Smooth muscle cell (in vitro differentiated cells): ENCODE measurements around the gene NADK. TPM values are rescaled to one million over a fixed set of nuclear protein-coding genes. Genes with fewer than 3 reads are reported as not detected.

Source experiments
- DNase-seq: peaks from one replicate; lab custom pipeline; 2025; ENCODE audit not compliant: unreplicated experiment; lab: John Stamatoyannopoulos, UW
- H2AFZ ChIP-seq: fragments of 200-600 bp; sonication (generic); 2 replicates; pipeline ENCODE4 v1.6.0; 2016; ENCODE audit warnings: antibody characterized with exemption, low read depth, mild to moderate bottlenecking
- H3F3A ChIP-seq: fragments of 200-600 bp; sonication (generic); 2 replicates; pipeline ENCODE4 v1.6.0; 2017; ENCODE audit warnings: antibody characterized with exemption, low read depth
- H3K27ac ChIP-seq: fragments of 200-600 bp; sonication (generic); 2 replicates; pipeline ENCODE4 v1.5.1; 2016; ENCODE audit warnings: low read depth, mild to moderate bottlenecking
- H3K27me3 ChIP-seq: fragments of 200-600 bp; sonication (generic); 2 replicates; pipeline ENCODE4 v1.6.1; 2016; ENCODE audit warnings: low read depth, mild to moderate bottlenecking
- H3K36me3 ChIP-seq: fragments of 200-600 bp; sonication (generic); 2 replicates; pipeline ENCODE4 v1.5.1; 2016; ENCODE audit warnings: low read depth
- H3K4me1 ChIP-seq: fragments of 200-600 bp; sonication (generic); 2 replicates; pipeline ENCODE4 v1.5.1; 2016; ENCODE audit warnings: low read depth
- H3K4me2 ChIP-seq: fragments of 200-600 bp; sonication (generic); 2 replicates; pipeline ENCODE4 v1.6.0; 2016; ENCODE audit warnings: mild to moderate bottlenecking
- H3K4me3 ChIP-seq: fragments of 200-600 bp; sonication (generic); 2 replicates; pipeline ENCODE4 v1.5.1; 2016; ENCODE audit warnings: mild to moderate bottlenecking
- H3K79me2 ChIP-seq: fragments of 200-600 bp; sonication (generic); 2 replicates; pipeline ENCODE4 v1.6.0; 2016; ENCODE audit warnings: low read depth, mild to moderate bottlenecking
- H3K9ac ChIP-seq: fragments of 200-600 bp; sonication (generic); 2 replicates; pipeline ENCODE4 v1.6.0; 2016; ENCODE audit warnings: low read depth
- H3K9me3 ChIP-seq: fragments of 200-600 bp; sonication (generic); replicated peaks from 2 replicates; pipeline ENCODE4 v1.5.1; 2016; ENCODE audit warnings: low read depth
- H4K20me1 ChIP-seq: fragments of 200-600 bp; sonication (generic); 2 replicates; pipeline ENCODE4 v1.6.0; 2016; ENCODE audit warnings: low read depth
- CTCF ChIP-seq: fragments of 200-600 bp; sonication (generic); IDR thresholded peaks from 2 replicates; pipeline ENCODE4 v1.5.1; 2017; ENCODE audit warnings: borderline replicate concordance, mild to moderate bottlenecking, antibody characterized with exemption; ENCODE audit not compliant: insufficient read depth, poor library complexity, severe bottlenecking
- WGBS: methylation state at CpG from one replicate; pipeline ENCODE4 v1.1.7; 2016; ENCODE audit warnings: low lambda C conversion rate; 5-methylcytosine and 5-hydroxymethylcytosine counted together
- polyA plus RNA-seq: library from polyadenylated mRNA; unstranded; fragments of >200 nt; fragmentation: Nextera tagmentation; extraction: Ambion mirVana; gene quantifications from 2 replicates; pipeline ENCODE4 v1.2.1, GENCODE V29; 2016
- total RNA-seq: library from RNA; depleted of rRNA; stranded (reverse); fragments of >200 nt; gene quantifications from 2 replicates; pipeline ENCODE4 v1.2.3, GENCODE V29; 2014

Gene NADK
- total and polyA plus RNA-seq, 2 experiments from 2014 or later, result 32.7 to 37.8 TPM

GRCh38 chr1:1802871-1803270 lies 24.6 kb upstream of the NADK start:
- Histone ChIP-seq H4K20me1 (peaks cover 98% of the 10 kb centered on the region), H3K9me3 (no peaks in the 10 kb centered on the region), H3K4me3 (no peak overlapping the region), H2AFZ (no peak overlapping the region), H3K4me1 (no peaks in the 10 kb centered on the region), H3K27ac (no peak overlapping the region), H3F3A (peaks cover 16% of the 10 kb centered on the region), H3K27me3 (no peaks in the 10 kb centered on the region), H3K9ac (no peak overlapping the region), H3K4me2 (no peak overlapping the region), H3K36me3 (peaks cover 24% of the 10 kb centered on the region), H3K79me2 (peaks cover 80% of the 10 kb centered on the region)
- 96% methylated on average over 1 of the region's 1 CpG for WGBS
- TF ChIP-seq CTCF, result no peak
- DNase-seq, result no peak

GRCh38 chr1:1799716-1800115 lies 21.4 kb upstream of the NADK start:
- TF ChIP-seq CTCF, result no peak
- H4K20me1 ChIP-seq, result peaks cover 98% of the 10 kb centered on the region
- H3K9me3 ChIP-seq, result no peaks in the 10 kb centered on the region
- H3K4me3 ChIP-seq, result no peak overlapping the region
- H3K4me1 ChIP-seq, result no peaks in the 10 kb centered on the region
- peaks cover 17% of the 10 kb centered on the region for H3K36me3 ChIP-seq
- WGBS, result 83% methylated on average over 5 of the region's 5 CpGs
- no peaks in the 10 kb centered on the region for H3K27me3 ChIP-seq
- H3K27ac ChIP-seq, result no peak overlapping the region
- DNase-seq, result no peak
- H3K4me2 ChIP-seq, result no peak overlapping the region
- H3F3A ChIP-seq, result peaks cover 6% of the 10 kb centered on the region
- no peak overlapping the region for H2AFZ ChIP-seq
- H3K9ac ChIP-seq, result no peak overlapping the region
- peaks cover 82% of the 10 kb centered on the region for H3K79me2 ChIP-seq

GRCh38 chr1:1797731-1798341 lies 19.6 kb upstream of the NADK start:
- no peaks in the 10 kb centered on the region for H3K9me3 ChIP-seq
- H3K36me3 ChIP-seq, result peaks cover 6% of the 10 kb centered on the region
- no peak for TF ChIP-seq CTCF
- 96% methylated on average over 11 of the region's 11 CpGs for WGBS
- H3F3A ChIP-seq, result peaks cover 6% of the 10 kb centered on the region
- peaks cover 79% of the 10 kb centered on the region for H3K79me2 ChIP-seq
- H3K4me1 ChIP-seq, result no peaks in the 10 kb centered on the region
- H2AFZ ChIP-seq, result no peak overlapping the region
- no peak for DNase-seq
- peaks cover 98% of the 10 kb centered on the region for H4K20me1 ChIP-seq
- no peak overlapping the region for H3K4me2 ChIP-seq
- H3K27ac ChIP-seq, result no peak overlapping the region
- no peak overlapping the region for H3K9ac ChIP-seq
- no peak overlapping the region for H3K4me3 ChIP-seq
- no peaks in the 10 kb centered on the region for H3K27me3 ChIP-seq

GRCh38 chr1:1796466-1796865 lies 18.2 kb upstream of the NADK start:
- Histone ChIP-seq H3K4me1 (no peaks in the 10 kb centered on the region), H3K4me2 (no peak overlapping the region), H3K9ac (no peak overlapping the region), H2AFZ (no peak overlapping the region), H3F3A (peaks cover 6% of the 10 kb centered on the region), H3K4me3 (no peak overlapping the region), H4K20me1 (peaks cover 98% of the 10 kb centered on the region), H3K27ac (no peak overlapping the region), H3K36me3 (peaks cover 5% of the 10 kb centered on the region), H3K9me3 (no peaks in the 10 kb centered on the region), H3K79me2 (peaks cover 74% of the 10 kb centered on the region), H3K27me3 (no peaks in the 10 kb centered on the region)
- DNase-seq, result no peak
- TF ChIP-seq CTCF, result no peak
- WGBS, result 98% methylated on average over 5 of the region's 5 CpGs
